ENCODE results near the gene UNK.

- no peak for TF ChIP-seq CTCF (IDR thresholded peaks at IDR 0.05)
- no peak for TF ChIP-seq POLR2A (IDR thresholded peaks at IDR 0.05)
Observed at GRCh38 chr17:75769536-75769935, 15.1 kb upstream of the UNK start.

Measured in tibial nerve (tissue), 3 donors.